ENCODE data around the gene FAM241A.

DNA sequence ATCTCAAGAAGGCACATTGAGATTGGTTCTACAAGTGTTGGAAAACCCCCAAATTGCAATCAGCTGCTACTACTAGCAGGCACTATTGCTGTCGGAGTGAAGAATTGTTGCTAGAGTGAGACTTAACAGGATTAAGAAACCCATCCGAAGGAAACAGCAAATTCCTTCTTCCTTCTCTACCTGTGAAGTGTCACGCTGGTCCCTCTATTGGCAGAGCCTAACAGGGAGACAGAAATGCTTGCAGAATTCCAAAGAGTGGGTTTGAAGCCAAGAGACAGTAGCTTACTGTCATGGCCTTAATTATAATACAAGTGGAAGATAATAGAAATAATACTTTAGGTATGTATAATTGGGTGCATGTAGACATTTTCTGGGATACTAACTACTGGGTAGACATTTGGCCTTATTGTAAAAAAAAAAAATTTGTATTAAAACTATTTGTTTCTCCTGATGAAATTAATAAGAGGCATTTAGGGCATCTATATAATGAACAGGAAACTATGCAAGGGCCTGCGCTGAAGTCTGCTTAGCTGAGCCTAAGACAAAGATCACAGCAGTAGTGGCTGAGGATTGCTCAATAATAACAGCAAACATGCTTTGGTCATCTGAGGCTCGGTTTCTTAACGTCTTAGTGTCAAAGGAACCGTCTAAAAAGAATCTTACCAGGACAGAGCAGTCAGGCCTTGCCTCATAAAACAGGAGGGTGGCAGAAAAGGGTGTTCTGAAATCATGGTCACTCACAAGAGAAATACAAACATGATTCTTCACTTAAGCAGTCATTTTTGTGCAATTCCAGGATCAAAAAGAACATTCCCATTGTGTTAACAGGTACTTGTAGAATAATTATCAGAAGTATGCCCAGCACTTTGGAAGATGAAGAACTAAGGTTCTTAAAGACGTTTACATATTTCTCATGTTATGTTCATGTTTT, 40.8 kb downstream of the FAM241A start:
- TF ChIP-seq POLR2A (IDR thresholded peaks at IDR 0.05; ENCODE audit: low read length) = no peak
- no peak for TF ChIP-seq GATA1 (IDR thresholded peaks at IDR 0.05; ENCODE audit: low read depth, low read length)
